Activated effector memory CD4-positive, alpha-beta T cell treated with anti-CD3 and anti-CD28 coated beads, Interleukin-2, amount 50 U/mL, for 16 hours (primary cell): ENCODE data around the gene MZT2B.
"Not testable (repeated sequence)": the region's sequence is repeated elsewhere in the genome, so short reads cannot be mapped to it uniquely, and the experiment has no call there.

Experiments
- DNase-seq: peaks from one replicate; pipeline ENCODE4 v3.0.0-alpha.2; 2020

MZT2B gene

DNA sequence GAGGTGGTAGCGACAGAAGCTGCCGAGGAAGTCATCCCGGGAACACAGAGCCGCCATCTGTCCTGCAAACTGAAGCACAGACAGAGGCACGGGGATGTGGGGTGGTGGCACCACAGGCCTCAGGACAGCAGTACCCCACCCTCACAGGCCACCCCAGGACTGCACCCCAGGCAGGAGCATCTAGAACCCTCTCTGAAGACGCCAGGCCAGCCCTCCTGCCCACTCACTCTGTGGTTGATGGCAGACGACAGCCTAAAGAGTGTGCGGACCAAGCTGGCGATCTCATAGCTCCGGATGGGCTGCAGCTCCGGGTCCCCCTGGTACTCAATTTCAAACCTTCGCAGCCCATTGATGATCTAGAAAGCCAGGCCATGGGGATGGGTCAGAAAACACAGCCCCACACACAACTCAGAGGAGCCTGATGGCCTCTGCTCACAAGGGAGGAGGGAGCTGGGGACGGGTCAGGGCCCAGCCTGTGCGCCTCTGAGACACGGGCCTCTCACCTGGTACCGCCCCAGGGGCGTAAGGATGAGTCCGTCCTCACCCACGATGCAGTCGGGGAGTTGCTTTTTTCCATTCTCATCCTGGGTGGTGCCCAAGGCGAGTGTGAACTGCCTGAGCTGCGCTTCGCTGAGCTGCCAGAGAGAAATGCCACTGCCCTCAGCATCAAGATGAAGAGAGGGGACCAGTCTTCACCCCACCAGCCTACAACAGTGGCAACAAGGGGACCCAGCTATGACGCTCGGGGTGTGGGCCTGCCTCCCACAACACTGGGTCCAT lies 29.1 kb upstream of the MZT2B start:
- DNase-seq, result no peak

DNA sequence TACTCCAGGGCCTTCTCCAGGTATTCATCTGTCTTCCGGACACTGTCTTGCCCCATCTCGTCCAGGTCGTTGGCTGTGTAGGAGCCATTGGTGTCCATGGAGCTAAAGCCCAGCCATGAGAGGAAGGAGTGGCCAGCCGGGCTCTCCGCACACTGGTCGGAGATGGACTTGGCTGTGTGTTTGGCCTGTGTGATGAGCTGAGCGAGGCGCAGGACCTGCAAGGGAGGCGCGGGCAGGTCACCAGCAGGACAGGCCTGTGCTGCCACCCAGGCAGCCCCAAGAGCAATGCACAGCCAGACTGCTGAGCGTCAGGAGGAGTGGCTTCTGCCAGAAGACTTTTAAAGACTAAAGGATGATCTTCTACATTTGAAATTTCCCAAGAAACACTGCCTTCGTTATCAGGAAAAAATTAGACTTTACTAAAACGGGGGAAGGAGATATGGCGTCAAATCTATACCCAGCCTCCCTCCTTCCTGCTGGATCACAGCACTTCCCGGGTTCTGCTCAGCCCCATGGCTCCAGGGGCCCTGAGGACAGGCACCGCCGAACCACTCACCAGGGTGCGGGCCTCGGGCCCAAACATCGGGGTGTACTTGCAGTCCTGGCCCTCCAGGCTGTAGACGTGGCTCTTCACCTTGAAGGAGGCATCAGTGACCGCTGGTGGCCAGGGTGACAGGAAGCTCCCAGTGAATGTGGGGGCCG lies 28.2 kb upstream of the MZT2B start:
- DNase-seq, result not testable (repeated sequence)

DNA sequence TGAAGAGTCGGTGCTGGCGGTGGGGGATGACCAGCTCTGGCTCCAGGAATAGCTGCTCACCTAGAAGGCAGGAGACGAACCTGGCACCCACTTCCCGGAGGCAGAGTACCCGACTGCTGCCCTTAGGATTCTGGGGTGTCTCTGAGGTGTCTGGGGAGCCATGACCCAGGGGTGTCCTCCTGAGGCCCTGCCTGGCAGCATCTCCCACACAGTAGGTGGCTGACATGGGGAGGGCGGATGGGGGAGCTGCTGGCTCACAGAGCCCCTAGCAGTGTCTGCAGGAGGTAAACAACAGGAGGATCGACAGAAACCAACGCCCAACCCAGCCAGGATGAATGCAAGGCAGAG lies 27.7 kb upstream of the MZT2B start:
- DNase-seq, result not testable (repeated sequence)

DNA sequence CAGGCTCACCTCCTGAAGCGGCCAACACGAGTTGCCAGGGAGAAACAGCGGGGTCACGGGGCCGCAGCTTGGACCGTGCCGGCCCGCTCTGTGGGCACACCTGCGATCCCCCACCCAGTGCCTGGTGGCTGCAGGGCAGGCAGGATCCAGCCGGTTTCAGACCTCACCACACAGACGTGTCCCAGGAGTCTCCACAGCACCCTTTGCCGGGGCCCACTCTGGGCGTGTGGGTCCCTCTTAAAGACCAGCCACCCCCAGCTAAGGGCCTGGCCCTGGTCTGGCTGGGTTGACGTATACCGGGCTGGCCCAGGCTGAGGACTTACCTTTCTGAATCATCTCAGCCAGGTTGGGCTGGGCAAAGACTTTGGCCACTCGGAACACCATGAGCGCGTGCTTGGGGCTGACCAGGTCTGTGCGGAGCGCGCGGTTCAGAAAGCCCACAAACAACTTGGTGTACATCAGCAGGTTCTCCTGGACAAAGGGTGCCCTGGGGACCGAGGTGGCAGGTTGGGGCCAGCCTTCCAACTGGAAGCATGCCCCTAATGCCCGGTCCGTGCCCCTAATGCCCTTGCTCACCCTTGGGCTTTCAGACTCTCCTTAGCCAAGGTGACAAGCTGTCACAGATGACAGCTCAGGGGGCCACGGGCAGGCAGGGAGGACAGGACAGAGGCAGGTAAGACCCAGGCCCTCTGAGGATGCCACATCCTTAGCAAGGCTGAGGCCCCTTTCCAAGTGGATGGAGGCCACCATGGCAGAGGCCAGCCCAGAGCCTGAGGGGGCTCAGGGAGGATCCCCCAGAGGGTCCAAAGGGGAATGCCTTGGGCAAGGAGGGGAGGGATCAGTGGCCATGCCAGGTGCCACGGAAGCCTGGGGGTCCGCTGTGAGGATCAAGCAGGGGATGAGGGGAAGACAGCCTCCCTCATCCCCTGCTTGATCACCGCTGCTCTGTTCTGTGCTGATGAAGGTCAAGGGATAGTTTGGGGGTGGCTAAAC lies 27.0 kb upstream of the MZT2B start:
- no peak for DNase-seq

DNA sequence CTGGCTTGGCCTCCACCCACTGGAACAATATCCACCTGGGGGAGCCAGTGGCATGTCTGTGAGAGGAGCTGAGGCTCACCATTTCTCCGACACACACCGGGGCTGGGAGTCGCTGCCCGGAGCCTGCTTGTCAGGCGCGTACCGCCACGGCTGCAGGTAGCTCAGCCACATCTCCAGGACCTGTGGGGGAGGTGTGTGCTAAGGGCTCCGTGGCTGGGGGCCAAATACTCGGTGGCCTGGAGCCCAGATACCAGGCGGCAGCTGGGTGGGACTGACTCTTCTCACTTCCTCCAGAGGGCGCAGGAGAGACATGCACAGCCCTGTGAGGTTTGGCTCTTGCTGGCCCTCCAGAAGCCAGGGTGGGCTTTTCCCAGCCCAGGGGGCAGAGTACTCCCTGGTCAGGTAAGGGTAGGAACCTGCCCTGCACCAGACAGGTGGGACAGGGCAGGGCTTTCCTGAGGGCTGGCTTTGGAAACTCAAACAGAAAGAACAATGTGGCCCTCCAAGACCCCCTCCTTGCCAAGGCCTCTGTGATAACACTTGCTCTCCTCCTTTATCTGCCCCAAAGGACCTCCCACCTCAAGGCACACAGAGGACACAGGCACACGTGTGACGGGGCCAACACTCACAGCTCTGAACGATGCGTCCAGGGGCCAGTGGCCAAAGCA lies 26.0 kb upstream of the MZT2B start:
- not testable (repeated sequence) for DNase-seq

DNA sequence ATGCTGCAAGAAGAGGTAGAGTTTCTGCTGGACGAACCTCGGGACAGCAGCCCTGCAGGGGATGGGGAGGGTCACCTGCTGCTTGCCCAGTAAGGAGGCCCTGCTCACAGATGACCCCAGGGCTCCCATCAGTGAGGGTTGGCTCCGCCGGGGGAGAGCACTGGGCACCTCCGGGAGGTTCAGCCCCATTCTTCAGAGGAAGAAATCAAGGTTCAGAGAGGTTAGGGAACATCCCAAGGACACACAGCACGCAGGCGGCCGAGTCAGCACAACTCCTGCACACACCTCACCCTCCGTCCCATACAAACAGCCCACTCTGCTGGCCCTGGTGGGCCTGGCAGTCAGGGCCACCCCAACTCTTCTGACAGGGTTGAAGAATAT lies 25.4 kb upstream of the MZT2B start:
- no peak for DNase-seq

DNA sequence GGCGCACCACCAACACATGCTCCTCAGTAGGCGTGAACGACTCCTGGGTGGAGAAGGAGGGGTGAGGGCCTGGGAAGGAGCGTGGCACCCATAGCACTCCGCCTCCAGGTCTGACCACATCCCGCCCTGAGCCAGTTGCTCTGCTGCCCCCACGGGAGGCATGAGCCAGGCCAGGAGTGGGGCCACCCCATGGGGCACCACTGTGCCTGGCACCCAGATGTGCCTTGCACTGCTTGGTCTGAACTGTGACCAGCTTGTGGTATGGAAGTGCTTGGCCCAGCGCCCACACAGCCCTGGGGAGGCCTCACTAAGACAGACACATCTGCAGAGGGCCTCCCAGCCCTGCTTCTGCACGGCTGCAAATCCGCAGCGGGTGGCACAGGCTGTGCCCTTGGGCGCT lies 24.7 kb upstream of the MZT2B start:
- DNase-seq, result not testable (repeated sequence)

DNA sequence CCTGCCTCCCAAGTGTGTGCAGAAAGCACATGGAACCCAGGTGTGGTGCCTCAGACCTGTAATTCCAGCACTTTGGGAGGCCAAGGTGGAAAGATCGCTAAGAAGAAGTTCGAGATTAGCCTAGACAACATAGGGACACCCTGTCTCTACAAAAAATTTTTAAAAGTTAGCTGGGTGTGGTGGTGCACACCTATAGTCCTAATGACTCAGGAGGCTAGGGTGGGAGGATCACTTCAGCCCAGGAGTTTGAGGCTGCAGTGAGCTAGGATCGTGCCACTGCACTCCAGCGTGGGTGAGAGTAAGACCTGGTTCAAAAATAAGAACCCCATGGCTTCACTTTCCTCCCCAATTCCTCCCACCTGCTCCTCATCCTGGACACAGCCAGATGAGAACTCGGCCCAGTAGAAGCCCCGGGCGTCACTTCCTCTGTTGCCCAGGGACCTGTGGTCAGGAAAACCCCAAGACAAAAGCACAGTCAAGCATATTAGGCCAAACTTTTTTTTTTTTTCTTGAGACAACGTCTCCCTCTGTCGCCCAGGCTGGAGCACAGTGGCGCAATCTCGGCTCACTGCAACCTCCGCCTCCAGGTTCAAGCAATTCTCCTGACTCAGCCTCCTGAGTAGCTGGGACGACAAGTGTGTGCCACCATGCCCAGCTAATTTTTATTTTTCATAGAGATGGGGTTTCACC lies 24.1 kb upstream of the MZT2B start:
- not testable (repeated sequence) for DNase-seq

DNA sequence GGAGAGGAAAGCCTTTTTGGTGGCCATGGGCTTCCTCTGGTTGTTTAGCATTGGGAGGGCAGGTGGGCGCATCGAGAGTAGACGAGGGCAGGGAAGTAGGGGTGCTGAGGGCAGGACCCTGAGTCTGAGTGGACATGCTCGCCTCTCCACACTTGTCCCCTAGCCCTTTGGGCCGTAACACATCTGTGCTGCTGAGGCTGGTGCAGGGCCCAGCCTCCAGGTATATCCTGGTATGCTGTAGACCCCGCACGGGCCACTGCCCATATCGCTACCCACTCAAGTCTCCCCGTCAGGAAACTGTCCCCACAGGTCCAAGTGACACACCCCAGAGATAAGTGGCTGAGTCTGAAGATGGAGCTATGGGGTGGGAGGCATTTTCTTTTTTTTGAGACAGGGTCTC lies 23.4 kb upstream of the MZT2B start:
- DNase-seq, result no peak

DNA sequence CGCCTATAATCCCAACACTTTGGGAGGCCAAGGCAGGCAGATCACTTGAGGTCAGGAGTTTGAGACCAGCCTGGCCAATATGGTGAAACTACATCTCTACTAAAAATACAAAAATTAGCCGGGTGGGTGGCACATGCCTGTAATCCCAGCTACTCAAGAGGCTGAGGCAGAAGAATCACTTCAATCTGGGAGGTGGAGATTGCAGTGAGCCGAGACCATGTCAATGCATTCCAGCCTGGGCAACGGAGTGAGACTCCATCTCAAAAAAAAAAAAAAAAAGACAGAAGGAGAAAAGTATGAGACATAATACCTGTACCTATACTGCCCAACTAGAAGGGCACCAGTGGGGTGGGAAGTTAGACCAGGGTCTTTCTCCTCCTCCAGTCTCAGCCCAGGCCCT lies 22.7 kb upstream of the MZT2B start:
- not testable (repeated sequence) for DNase-seq

DNA sequence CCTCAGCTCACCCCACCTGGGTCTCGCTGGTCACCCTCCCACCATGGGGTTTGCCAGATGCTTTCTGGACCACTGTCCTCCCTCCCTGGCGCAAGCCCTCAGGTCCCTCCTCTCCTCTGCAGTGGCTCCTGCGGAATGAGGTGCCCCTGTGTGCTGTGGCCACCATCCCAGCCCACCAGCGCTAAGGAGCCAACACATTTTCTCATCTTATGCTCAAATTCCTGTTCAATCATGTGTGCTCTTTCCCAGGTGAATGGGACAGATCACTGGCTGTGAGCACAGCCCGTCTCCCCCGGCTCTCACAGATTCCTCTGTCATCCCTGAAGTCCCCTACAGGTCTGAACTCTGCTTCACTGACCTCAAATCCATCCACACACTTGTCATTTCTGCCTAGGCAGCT lies 21.9 kb upstream of the MZT2B start:
- DNase-seq, result no peak

DNA sequence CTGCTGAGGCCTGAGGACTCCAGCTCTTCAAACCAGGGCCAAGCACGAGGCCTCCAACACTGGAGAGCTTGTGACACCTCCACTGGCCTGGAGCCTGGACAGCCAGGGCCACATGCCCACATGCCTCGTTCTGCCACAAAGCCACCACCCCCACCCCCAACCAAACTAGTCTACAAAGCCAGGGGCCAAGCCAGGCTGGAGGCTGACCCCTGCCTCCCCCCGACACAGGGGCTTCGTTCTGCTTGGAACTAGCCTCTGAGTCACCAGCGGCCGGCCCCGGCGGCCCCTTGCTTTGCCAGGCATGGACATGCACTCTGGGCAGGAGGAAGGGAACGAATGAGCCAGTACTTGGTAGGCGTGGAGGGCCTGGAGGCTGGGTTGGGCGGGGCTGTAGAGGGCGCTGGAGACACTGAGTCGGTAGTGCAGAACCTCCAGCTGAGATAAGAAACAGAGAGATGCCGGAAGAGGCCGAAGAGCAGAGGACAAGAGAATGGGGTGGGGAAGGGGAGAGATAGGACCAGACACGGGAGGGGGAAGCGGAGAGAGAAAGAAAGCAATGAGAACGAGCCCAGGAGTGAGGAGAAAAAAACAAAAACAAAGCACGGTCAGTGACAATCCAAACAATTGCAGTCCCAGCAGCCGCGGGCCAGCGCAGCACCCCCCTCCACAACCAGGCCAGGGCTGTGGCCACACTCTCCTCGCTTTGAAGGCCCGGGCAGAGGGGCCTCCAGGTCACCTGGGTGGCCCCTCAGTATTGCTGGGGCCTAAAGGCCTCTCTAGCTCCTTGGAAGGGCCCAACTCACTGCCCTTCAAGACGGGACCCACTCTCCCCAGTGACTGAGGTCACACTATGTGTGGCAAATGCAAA lies 21.0 kb upstream of the MZT2B start:
- not testable (repeated sequence) for DNase-seq

DNA sequence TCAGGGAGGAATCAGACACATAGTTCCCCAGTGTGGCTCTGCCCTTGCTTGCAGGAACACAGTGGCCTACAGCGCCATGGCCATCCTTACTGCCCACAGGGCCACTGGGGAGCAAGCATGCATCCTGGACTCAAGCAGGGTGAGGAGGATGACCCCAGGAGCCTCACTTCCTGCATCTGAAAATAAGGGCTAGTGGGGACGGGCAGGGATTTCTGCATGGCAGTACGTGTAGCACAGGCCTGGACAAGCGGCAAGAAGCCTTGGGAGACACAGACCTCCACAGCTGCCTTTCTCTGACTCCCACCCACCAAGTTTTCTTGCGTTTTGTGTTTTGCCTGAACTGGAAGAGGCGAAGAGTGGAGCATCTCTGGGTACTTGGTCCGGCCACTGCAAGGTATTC lies 19.6 kb upstream of the MZT2B start:
- DNase-seq, result not testable (repeated sequence)

DNA sequence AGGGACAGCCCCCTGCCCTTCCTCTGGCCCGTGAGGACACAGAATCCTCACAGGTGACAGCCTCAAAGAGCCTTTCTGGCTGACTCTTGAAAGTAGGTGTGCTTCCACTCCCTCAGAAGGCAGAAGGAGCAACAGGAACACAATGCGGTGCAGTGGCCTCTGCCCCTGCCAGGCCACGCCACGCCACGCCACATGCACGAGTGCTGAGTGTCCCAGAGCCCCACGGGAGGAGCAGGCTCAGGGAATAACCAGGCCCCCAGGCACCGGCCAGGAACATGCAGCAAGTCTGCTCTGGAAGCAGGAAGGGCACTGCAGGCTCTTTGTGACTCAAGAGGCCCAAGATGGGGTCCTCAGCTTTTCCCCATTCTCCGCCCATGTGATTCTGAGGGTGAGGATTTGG lies 19.1 kb upstream of the MZT2B start:
- no peak for DNase-seq

DNA sequence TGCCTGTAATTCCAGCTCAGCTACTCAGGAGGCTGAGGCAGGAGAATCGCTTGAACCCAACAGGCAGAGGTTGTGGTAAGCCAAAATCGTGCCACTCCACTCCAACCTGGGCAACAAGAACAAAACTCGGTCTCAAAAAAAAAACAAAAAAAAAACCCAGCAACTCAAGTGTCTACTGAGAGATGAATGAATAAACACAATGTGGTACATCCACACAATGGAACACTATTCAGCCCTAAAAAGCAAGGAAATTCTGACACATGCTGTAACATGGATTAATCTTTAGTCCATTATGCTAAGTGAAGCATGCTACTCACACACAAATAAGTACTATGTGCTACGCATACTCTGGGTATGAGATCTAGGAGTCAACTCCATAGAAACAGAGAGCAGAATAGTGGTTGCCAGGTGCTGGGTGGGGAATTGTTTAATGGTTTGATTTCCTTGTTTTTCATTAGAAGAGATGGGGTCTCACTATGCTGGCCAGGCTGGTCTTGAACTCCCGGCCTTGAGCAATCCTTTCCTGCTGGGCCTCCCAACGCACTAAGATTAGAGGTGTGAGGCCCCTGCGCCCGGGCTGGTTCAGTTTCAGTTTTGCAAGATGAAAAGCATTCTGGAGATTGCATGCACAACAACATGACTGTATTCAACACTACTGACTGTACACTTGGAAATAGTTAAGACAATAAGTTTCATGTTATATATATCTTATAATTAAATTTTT lies 16.6 kb upstream of the MZT2B start:
- no peak for DNase-seq

DNA sequence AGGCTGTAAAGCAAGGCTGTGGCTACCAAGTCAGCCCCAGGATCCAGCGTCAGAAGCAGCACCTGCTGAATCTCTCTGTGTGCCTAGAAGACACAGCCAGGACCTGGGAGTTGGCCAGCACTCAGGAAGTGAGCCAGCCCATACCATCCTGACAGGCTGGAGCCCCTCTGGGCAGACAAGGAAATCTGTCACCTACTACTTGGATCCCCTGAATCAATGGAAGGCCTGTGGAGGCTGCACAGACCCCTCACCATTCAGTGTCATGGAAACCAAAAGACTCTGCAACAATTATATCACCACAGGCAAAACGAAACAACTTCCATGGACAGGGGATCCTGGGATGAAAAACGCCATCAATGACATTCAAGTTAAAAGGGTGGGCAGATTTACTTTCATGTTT lies 15.5 kb upstream of the MZT2B start:
- not testable (repeated sequence) for DNase-seq

DNA sequence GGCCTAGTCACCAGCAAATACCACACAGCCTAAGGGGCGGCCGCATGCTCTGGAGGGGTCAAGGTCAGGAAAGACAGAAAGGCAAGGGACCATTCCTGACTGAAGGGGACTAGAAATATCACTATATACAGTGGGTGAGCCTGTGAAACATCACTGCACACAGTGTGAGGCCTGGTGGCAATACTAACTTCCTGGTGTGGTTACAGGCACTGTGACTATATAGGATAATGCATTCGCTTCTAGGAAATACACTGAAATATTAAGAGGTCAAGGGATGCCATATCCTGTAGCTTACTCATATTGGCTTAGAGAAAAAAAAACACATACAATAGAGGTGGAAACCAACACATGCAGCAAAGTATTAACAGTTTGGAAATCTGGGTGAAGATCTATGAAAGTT lies 12.9 kb upstream of the MZT2B start:
- DNase-seq, result not testable (repeated sequence)

DNA sequence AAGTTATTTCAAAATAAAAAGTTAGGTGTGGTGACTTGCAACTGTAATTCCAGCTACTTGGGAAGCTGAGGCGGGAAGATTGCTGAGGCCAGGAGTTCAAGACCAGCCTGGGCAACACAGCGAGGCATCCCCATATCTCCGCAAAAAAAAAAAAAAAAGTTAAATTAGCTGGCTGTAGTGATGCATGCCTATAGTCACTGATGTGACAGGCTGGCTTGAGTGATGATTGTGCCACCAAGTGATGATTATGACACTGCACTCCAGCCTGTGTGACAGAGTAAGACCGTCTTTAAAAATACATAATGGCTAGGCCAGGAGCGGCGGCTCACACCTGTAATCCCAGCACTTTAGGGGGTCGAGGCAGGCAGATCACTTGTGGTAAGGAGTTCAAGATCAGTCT lies 12.2 kb upstream of the MZT2B start:
- DNase-seq, result no peak

DNA sequence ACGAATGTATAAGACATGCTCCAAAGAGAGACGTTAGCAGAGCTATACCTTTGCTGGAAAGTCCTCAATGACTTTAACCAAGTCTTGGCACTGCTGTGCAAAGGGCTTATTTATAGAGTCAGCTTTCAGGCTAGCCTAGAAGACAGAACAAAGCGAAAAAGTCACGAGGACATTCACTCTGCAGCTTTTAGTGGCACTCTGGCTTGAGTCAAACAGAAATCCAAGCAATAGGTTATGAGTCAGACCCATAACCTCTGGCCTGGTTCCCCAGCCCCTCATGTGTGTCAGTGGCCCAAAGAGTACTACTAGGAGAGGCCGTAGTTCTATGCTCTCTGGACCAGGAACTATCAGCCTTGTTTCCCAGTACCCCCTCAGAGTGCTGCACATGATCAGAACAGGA lies 7.2 kb upstream of the MZT2B start:
- DNase-seq, result not testable (repeated sequence)
